NCI-H748 (cell line): Measurements from ENCODE around the gene HS6ST3.
"Not testable (repeated sequence)": the region's sequence is repeated elsewhere in the genome, so short reads cannot be mapped to it uniquely, and the experiment has no call there.

ENCODE experiments used
- DNase-seq: peaks from one replicate; lab custom pipeline; 2025; ENCODE audit not compliant: unreplicated experiment; lab: John Stamatoyannopoulos, UW

The HS6ST3 gene

DNA sequence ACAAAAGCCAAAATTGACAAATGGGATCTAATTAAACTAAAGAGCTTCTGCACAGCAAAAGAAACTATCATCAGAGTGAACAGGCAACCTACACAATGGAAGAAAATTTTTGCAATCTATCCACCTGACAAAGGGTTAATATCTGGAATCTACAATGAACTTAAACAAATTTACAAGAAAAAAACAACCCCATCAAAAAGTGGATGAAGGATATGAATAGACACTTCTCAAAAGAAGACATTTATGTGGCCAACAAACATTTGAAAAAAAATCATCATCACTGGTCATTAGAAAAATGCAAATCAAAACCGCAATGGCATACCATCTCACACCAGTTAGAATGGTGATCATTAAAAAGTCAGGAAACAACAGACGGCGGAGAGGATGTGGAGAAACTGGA lies 688.4 kb downstream of the HS6ST3 start:
- not testable (repeated sequence) for DNase-seq

DNA sequence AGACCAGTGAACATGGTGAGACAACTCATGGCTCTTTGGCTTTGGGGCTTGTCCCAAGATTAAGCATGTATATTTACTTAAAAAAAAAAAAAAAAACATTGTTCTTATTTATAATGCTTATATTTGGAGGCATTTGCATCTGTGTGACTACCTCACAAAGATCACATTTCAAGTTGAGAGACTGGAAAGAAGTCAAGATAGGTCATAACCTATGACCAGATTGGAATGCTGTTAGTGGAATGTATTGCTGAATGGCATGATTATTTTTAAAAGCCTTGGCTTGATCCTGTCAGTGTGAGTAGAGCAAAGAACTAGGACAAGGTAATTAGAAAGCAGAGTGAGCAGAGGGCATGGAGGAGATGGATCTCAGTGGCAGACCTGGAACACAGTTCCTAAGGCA lies 689.8 kb downstream of the HS6ST3 start:
- DNase-seq: no peak

DNA sequence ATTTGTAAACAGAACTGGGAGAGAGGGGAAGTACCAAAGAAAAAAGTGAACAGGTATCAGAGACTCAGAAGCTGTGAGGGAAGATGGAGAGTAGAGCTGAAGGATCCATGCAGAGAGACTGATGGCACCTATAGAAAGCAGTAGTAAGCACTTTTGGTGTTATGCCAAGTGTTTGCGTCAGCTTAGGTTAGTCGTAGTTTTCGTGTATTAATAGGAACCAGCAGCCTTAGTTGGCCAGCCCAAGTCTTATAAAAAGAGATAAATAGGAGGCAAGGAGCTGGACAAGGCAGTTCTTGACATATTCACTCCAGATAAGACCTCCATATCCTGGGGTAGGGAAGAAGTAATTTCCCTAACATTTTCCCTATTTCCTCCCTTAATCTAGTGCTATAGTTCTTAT lies 690.2 kb downstream of the HS6ST3 start:
- no peak for DNase-seq

DNA sequence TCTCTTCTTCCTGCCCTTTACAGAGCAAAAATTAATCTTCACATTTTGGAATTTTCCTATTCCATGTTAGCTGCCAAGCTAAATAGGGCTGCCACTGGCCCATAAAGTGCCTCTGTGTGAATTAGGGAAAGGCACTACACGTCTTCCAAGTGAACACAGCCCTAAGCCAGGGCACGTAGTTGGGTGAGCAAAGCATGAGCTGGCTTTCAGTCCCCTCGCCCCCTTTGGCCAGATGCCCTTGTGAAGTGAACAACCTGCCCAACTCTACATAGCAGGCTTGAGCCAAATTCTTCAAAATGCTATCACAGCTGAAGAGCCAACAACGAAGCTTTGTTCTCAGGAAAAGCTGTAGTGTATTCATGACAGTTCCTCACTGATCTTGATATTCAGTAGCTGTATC lies 691.2 kb downstream of the HS6ST3 start:
- no peak for DNase-seq

GRCh38 chr13:96782186-96782585 lies 692.3 kb downstream of the HS6ST3 start:
- DNase-seq: no peak

GRCh38 chr13:96783057-96783456 lies 693.1 kb downstream of the HS6ST3 start:
- DNase-seq: no peak

- peak; percentile 23 for DNase-seq
Measured at GRCh38 chr13:96783511-96783910, 693.6 kb downstream of the HS6ST3 start.

DNA sequence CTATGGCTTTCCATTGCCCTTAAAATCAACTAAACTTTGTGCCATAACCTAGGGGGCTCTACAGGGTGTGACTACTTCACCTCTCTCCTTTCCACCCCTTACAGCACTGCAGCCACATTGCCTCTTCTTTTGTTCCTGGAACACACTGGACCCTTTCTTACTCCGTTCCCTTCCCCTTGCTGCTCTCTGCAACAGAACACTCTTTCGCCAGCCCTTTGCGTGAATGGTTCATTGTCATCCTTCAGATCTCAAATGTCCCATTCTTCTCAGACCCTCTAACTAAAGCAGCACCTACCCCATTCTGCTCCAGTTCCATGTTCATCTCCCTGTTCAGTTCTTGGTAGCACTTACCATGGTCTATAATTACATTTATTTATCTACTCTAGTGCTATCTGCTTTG lies 696.1 kb downstream of the HS6ST3 start:
- DNase-seq: no peak

DNA sequence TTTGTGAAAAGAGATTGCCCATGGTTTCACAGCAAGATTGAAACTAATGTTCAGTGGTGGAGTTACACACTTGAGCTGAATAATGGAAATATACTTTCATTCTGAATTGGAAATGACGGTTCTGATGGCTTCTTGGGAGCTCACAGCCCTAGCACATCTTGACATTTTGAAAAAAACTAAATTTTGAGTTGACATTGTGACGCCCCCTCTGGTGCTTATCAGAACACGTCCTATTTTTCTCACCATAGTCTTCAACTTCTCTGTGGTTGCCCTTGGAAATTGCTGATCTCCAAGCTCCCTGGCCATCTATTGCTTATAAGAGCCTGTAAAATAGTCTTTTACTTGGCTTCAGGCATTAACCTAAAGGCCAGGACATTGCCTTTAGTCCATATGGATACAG lies 702.3 kb downstream of the HS6ST3 start:
- no peak for DNase-seq

GRCh38 chr13:96792736-96793403 lies 703.0 kb downstream of the HS6ST3 start:
- no peak for DNase-seq

GRCh38 chr13:96793404-96793755 lies 703.5 kb downstream of the HS6ST3 start:
- DNase-seq: no peak

- no peak for DNase-seq
Measured at GRCh38 chr13:96794669-96795068, 704.8 kb downstream of the HS6ST3 start.

GRCh38 chr13:96795670-96796069 lies 705.8 kb downstream of the HS6ST3 start:
- DNase-seq: no peak

GRCh38 chr13:96796091-96796633 lies 706.3 kb downstream of the HS6ST3 start:
- no peak for DNase-seq

GRCh38 chr13:96797136-96797535 lies 707.2 kb downstream of the HS6ST3 start:
- DNase-seq: no peak

DNA sequence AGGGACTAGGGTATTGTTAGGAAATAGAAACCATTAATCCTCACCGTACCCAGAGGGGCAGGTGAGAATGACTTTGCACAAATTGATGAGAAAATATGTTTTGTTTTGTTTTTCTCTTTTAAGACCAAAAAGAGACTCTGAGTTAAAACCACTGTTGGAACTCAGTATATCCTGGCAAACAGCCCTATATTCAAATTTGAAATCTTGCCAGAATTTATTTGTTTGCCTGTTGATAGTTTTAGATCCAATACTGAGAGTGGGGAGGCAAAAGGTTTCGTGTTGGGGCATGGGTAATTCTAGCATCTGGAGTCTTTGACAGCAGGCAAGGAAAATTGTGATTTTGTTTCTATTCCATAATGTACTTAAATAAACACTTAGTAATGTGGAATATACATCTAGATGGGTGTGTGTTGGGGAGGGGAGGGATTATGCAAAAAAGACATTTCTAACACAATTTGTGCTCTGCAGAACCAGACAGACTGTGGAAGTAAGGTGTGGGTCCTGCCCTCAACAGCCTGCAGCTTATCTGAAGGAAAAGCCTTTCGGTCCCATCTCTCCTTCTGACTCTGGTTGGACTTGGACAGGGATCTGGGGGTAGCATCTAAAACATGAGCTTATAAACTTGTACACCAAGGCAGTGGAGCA lies 713.7 kb downstream of the HS6ST3 start:
- no peak for DNase-seq

DNA sequence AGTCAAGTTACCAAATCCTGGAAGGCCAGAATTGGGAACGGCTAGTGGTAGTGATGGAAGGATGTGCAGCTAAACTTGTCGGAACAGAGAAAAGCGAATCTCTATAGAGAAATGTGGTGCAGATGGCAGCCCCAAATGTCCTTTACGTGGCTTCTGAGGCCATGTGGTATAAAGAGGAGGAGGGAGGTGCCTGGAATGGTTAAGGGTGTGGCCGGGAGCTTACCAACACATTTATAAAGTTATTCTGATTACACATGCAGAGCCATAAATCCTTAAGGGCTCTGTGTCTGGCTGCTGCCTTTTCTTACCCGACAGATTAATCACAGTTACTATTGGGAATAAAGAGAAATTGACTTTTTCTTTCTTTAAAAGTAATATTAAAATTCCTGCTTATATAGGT lies 714.3 kb downstream of the HS6ST3 start:
- DNase-seq: no peak

DNA sequence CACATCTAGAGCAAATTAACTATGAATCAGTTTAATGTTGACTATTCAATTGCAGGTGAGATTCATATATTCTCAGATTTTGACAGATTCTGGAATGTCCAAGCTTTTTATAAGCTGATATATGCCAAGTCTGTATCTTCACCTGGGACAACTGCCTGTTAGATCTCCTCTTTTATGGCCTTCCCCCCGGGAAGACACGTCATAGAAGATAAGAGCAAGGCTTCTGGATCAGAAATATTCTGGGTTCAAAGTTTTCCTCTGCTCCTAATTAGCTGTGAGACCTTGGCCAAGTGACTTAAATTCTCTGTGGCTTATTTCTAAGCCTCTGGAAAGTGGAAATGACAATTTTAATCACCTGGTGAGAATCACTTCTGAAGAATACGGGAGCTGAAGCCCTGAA lies 716.8 kb downstream of the HS6ST3 start:
- DNase-seq: no peak

DNA sequence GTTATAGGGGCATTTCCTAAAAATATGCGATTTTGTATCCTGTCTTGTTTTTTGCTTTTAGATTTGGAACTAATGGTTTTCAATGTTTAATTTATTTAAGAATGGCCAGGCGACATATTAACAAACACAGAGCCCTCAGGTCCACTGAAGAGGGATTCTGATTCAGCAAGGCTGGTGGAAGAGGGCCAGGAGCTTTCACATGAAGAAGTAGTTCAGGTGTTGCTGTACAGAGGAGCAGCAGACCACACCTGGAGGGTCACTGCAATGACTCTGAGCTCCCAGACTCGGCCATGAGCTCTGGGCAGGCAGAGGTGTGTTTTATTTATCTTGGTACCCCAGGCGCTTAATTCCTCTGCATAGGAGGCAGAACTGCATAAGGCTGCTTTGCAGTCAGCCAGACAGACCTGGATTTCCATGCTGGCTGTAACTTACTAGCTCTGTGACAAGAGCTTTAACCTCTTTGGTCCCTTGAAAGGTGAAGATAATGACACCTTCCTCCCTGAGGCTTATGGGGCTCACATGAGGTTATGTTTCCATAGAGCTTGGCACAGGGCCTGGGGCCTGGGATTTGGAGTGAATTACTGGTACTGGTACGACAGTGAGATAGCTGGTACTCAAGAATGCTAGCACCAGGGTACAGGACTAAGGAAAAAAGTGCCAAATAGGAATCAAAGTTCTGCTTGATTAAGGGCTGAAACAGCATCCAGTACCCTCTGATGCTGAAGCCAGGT lies 719.6 kb downstream of the HS6ST3 start:
- no peak for DNase-seq

GRCh38 chr13:96810104-96810503 lies 720.2 kb downstream of the HS6ST3 start:
- no peak for DNase-seq

- no peak for DNase-seq
Measured at GRCh38 chr13:96811049-96811448, 721.1 kb downstream of the HS6ST3 start.

DNA sequence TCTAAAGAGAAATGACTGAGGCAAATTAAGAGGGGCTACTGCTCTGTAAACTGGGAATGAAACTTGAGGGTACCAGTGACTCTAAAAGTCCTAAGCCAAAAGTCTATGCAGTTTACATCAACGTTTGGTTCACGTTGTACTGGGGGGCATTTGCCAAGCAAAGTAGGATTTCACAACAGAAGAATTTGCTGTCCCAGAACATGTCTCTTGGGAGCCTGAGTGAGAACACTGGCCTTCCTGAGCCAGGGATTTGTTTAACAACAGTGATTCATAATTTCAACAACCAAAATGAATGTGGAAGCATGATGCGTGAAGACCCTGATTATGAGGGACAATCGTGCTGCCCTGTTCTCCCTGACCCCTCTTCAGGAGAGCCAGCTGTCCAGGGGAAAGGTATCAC lies 726.4 kb downstream of the HS6ST3 start:
- DNase-seq: no peak
